Neural cell (in vitro differentiated cells): ENCODE measurements around the gene RIPOR2.

ENCODE experiments used
- CTCF ChIP-seq: fragments of 450-650 bp; IDR thresholded peaks from 2 replicates; pipeline ENCODE4 v1.5.1; 2014; ENCODE audit warnings: antibody characterized with exemption, mild to moderate bottlenecking, moderate library complexity; ENCODE audit not compliant: poor library complexity, severe bottlenecking
- EZH2 ChIP-seq: fragments of 200-600, 300-800 bp; shearing (Covaris generic), sonication (generic); IDR thresholded peaks from 2 replicates; pipeline ENCODE4 v1.6.1; 2014; ENCODE audit warnings: antibody characterized with exemption, low read length, borderline replicate concordance, mild to moderate bottlenecking; ENCODE audit not compliant: insufficient read depth, poor library complexity, severe bottlenecking
- POLR2AphosphoS5 ChIP-seq: IDR thresholded peaks from 2 replicates; pipeline ENCODE4 v1.6.1; 2012
- TF ChIP-seq, protein P1 (sequence below): IDR thresholded peaks from 2 replicates; pipeline ENCODE4 v1.6.1; 2012; ENCODE audit warnings: borderline replicate concordance

- TF ChIP-seq EZH2 = no peak
- no peak for TF ChIP-seq POLR2AphosphoS5
- TF ChIP-seq CTCF = no peak
- TF ChIP-seq, protein P1, sequence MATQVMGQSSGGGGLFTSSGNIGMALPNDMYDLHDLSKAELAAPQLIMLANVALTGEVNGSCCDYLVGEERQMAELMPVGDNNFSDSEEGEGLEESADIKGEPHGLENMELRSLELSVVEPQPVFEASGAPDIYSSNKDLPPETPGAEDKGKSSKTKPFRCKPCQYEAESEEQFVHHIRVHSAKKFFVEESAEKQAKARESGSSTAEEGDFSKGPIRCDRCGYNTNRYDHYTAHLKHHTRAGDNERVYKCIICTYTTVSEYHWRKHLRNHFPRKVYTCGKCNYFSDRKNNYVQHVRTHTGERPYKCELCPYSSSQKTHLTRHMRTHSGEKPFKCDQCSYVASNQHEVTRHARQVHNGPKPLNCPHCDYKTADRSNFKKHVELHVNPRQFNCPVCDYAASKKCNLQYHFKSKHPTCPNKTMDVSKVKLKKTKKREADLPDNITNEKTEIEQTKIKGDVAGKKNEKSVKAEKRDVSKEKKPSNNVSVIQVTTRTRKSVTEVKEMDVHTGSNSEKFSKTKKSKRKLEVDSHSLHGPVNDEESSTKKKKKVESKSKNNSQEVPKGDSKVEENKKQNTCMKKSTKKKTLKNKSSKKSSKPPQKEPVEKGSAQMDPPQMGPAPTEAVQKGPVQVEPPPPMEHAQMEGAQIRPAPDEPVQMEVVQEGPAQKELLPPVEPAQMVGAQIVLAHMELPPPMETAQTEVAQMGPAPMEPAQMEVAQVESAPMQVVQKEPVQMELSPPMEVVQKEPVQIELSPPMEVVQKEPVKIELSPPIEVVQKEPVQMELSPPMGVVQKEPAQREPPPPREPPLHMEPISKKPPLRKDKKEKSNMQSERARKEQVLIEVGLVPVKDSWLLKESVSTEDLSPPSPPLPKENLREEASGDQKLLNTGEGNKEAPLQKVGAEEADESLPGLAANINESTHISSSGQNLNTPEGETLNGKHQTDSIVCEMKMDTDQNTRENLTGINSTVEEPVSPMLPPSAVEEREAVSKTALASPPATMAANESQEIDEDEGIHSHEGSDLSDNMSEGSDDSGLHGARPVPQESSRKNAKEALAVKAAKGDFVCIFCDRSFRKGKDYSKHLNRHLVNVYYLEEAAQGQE = no peak
Measured at GRCh38 chr6:24931296-24931695, 4.5 kb downstream of the RIPOR2 start.
